ENCODE results near the gene UQCC5.

UQCC5 gene, protein sequence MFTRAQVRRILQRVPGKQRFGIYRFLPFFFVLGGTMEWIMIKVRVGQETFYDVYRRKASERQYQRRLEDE

GRCh38 chr3:52536369-52537164 is at the start of gene UQCC5:
UQCC5 (plus strand) TSS chr3:52536605; CDS start chr3:52536756, 151 bp downstream.
- peak; percentile 98 to 99 for DNase-seq

DNA sequence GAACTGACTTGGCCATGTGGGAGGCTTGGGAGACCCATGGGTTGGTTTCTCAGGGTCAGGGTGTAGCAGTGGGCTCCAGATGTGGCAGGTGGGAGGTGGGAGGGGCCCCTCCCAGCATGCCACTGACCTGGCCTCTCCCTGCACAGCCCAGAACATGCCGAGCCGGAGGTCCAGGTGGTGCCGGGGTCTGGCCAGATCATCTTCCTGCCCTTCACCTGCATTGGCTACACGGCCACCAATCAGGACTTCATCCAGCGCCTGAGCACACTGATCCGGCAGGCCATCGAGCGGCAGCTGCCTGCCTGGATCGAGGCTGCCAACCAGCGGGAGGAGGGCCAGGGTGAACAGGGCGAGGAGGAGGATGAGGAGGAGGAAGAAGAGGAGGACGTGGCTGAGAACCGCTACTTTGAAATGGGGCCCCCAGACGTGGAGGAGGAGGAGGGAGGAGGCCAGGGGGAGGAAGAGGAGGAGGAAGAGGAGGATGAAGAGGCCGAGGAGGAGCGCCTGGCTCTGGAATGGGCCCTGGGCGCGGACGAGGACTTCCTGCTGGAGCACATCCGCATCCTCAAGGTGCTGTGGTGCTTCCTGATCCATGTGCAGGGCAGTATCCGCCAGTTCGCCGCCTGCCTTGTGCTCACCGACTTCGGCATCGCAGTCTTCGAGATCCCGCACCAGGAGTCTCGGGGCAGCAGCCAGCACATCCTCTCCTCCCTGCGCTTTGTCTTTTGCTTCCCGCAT is 49.2 kb upstream of the UQCC5 start:
- no peak for DNase-seq

- DNase-seq: no peak
These were observed 48.4 kb upstream of the UQCC5 start for GRCh38 chr3:52487788-52488691.

DNA sequence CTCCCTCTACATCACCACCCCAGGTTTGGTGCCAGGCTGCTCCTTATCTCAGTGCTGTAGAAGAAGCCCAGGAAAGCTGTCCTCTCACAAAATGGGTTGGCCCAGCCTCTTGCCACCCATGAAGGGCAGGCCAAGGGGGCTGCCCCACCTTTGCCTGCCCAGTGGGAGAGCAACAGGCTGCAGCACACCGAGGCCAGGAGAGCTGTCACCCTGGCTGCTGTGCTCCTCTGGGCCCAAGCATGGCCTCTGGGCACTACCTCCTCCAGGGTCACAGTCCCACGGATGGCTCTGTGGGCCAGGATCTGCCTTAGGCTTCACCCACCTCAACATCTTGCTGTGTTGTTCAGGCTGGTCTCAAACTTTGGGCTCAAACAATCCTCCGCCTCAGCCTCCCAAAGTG is 47.7 kb upstream of the UQCC5 start:
- DNase-seq: no peak

GRCh38 chr3:52489453-52489852 is 47.0 kb upstream of the UQCC5 start:
- no peak for DNase-seq

DNA sequence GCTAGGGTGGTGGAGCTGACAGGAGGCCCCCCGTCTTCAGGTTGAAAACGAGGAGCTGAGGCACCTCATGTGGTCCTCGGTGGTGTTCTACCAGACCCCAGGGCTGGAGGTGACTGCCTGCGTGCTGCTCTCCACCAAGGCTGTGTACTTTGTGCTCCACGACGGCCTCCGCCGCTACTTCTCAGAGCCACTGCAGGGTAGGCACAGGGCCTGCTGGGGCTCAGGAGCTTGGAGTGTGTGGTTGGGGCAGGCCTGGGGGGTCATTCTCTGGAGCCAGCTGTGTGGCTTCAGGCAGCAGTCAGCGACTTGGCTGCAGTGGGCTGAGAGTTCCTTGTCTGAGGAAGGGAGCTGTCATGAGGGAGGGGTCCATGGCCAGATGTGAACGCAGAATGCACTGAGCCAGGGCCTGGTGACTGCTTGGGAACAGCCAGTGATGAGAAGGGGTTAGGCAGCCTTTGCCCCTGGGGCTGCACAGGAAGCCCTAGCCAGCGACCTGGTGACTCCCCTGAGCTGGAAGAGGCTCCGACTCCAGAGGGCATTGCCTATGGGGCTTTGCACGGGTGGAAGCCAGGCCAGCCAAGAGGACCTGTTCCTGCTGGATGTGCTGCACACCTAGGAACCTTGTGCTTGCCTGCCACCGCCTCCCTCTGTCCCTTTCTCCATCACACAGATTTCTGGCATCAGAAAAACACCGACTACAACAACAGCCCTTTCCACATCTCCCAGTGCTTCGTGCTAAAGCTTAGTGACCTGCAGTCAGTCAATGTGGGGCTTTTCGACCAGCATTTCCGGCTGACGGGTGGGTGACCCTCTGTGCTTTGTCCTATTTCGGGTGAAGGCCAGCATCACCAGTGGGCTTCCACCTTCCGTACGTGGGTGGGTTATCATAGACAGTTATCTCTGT is 46.1 kb upstream of the UQCC5 start:
- no peak for DNase-seq

GRCh38 chr3:52490939-52491526 is 45.4 kb upstream of the UQCC5 start:
- peak in 1 of 2 donors; percentile 24 for DNase-seq

- DNase-seq: no peak
These were observed 44.3 kb upstream of the UQCC5 start for GRCh38 chr3:52492059-52492458.

- DNase-seq: no peak
These were observed 43.0 kb upstream of the UQCC5 start for GRCh38 chr3:52493232-52494017.

- no peak for DNase-seq
These were observed 42.0 kb upstream of the UQCC5 start for GRCh38 chr3:52494445-52494844.

DNA sequence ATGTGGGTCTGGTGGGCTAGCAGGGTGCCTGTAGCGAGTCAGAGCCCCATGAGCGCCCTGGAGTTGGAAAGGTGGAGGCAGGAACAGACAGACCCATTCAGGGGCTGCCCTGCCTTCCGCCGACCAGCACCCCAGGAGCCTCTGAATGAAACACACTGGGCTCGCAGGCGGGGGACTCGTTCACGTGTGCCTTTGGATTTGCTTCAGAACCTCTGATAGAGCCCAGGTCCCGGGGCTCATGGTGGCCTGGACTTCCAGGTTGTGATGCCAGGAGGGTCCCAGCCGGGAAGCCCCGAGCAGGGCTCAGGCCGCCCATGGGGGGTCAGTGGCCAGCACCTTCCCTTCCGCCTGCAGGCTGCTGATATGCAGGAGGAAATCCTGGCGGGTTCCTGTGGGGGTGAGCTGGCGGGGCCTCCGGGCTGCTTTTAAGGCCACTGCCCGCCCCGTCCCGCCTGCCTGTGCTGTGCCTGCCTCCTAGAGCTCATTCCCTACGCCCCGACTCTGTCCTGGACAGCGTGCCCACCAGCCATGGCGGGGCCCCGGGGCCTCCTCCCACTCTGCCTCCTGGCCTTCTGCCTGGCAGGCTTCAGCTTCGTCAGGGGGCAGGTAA is 41.4 kb upstream of the UQCC5 start, which contains the start of gene STAB1:
Gene STAB1 (plus strand): TSS at position 453 of the 610 bp plus-strand sequence. CDS start 76 bp downstream, at position 529.
- no peak for DNase-seq

DNA sequence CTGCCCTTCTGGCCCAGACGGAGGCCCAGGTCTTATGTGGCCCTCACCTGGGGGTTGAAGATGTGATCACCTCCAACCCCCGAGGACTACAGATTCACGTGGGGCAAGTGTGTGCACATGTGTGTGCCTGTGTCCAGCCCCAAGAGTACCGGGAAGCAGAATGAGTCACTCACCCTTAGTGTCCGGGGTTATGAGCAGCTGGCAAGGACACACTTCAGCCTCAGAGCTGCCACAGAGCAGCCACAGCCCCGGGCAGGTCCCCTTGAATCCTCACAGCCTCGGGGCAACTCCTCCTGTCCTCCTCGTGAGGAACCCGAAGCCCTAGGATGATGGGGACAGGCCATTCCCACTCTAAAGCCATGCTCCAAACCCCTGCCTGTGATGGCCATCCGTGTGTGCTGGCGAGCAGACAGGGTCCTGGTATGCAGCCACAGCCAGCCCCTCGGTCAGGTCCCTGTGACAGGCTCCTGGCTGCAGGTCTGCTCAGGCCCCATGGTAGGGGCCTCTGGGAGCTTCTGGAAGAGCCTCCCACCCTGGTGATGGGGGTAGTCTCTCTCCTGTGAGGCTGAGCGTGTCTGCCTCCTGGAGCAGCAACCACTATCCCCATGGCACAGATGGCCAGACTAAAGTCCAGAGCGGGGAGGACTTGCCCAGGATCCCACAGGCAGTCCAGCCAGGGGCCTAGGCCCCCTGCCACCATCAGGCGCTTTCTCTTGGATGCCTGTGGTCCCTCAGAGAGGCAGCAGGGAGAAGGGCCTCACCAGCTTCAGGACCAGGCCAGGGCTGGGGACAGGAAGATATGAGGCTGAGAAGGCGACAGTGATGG is 40.4 kb upstream of the UQCC5 start:
- DNase-seq: peak in 1 of 2 donors; percentile 36

DNA sequence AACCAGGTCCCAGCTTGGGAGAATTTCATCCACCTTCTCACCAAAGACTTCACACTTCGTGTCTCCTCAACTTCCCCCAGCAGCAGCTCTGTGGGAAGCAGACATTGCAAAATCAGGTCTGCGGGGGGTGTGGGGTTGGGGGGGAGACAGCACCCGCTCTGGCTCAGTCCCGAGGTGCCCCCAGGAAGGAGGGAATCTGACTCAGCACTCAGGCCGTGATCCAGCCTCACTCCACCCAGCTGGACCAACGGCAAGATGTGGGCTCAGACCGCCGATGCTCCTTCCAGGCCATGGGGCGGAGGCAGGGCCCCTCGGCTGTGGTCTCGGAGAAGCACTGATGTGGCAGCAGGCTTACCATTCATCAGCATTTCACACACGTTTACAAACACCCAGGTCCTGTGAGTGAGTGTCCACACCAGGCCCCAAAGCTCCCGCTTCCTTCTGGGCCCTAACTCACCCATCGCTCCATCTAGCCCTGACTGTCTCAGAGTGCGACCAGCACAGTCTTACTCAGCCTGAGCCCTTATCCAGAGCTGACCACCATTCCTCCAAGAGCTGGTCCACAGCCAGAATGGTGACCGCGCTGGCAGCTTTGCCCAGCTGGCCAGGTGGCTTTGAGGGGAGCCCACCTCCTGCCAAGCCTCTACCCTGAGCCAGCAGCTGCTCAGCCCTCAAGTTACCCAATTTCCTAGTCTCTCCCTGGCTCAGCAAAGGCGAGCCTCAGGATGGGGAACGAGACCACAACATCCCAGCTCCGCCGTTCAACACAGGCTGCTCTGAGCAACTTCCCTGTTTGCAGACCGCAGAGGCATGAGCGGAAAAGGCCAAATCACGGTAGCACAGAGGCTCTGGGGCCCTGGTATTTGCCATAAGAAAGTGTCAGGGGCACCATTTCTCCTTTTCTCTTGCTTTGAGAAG is 38.0 kb upstream of the UQCC5 start:
- DNase-seq: peak; percentile 8 to 62

DNA sequence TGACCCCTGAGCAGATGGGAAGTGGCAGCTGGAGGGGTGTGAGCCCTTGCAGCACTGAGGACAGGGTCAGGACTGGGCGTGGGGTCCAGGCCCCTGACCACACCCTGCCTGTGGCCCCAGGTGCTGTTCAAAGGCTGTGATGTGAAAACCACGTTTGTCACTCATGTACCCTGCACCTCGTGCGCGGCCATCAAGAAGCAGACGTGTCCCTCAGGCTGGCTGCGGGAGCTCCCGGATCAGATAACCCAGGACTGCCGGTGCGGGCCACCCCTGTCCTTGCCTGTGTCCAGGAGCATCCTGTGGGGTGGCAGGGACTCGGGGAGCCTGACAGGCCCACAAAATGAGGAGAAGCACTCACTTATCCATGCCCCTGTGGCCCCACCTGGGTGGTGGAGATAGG is 35.4 kb upstream of the UQCC5 start:
- no peak for DNase-seq

- no peak for DNase-seq
These were observed 34.4 kb upstream of the UQCC5 start for GRCh38 chr3:52502001-52502400.

DNA sequence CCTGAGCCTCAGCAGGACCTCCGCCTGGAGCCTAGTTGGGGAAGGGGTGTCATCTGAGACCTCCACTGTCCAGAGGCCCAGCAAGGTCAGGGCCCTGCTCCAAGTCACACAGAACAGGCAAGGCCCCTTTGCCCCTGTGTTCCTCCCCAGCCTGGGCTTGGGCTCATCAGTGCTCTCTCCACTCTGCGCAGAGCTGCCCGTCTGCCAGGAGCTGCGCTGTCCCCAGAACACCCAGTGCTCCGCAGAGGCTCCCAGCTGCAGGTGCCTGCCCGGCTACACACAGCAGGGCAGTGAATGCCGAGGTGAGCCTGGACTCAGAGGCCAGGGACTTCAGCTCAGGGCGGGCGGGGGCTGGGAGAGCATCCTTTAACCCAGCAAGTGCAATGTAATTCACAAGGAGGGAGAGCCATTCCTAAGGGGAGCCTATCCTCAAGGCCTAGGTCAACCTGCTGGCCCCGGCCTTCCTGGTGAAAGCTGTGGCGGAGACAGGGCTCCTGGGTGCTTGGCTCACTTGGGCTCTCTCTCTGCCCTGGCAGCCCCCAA is 33.5 kb upstream of the UQCC5 start:
- DNase-seq: no peak

DNA sequence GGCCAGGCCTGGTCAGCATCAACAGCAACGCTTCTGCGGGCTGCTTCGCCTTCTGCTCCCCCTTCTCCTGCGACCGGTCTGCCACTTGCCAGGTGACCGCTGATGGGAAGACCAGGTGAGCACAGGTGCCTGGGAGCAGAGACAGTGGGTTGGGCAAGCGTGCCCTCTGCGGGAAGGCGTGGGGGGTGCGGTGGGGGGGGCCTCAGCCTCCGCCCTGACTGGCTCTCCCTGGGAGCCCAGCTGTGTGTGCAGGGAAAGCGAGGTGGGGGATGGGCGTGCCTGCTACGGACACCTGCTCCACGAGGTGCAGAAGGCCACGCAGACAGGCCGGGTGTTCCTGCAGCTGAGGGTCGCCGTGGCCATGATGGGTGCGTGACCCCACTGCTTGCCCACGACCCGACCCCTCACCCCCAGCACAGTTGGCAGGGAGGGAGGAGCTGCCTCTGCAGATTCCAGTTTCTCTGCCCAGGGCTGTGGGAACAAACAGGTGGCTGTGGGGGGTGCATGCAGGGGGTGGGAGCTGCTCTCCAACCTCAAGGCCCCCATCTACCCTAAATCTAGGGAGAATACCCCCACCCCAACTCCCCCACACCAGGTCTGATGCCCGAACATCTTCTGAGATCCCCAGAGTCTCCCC is 32.5 kb upstream of the UQCC5 start:
- no peak for DNase-seq

Data from CD4-positive, alpha-beta T cell treated with Interleukin-1 beta for 1 hour (primary cell).